Measurements from ENCODE around the gene C1GALT1.

DNA sequence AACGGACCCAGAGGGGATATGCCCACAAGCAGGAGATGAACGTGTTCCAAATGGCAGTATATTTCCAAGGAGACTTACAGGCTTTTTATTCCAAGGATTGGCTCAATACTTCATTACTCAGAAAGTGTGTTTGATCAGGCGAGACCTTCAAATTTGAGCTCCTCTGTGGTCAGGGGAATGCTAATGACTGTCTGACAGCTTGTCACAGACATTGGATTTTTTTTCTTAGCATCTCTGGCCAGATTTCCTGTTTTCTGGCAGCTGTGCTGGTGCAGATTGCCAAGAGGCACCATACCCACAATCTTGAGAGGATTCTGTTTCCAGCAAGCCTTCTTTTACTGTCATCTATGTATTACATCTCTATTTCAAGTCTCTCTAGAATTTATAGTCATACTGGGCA, 93.8 kb downstream of the C1GALT1 start:
- no peak for TF ChIP-seq EZH2 (IDR thresholded peaks at IDR 0.05; ENCODE audit: borderline replicate concordance, low read depth, low read length)
- TF ChIP-seq, protein P1, sequence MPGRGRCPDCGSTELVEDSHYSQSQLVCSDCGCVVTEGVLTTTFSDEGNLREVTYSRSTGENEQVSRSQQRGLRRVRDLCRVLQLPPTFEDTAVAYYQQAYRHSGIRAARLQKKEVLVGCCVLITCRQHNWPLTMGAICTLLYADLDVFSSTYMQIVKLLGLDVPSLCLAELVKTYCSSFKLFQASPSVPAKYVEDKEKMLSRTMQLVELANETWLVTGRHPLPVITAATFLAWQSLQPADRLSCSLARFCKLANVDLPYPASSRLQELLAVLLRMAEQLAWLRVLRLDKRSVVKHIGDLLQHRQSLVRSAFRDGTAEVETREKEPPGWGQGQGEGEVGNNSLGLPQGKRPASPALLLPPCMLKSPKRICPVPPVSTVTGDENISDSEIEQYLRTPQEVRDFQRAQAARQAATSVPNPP (IDR thresholded peaks at IDR 0.05; ENCODE audit: borderline replicate concordance, insufficient read depth, insufficient read length), result no peak
- TF ChIP-seq ZNF140 (CRISPR knock-in tag; IDR thresholded peaks at IDR 0.05), result no peak
- TF ChIP-seq UBTF (IDR thresholded peaks at IDR 0.05; ENCODE audit: borderline replicate concordance in 1 of 2, low read depth in 2 of 2, low read length in 2 of 2), result no peak
- no peak for TF ChIP-seq CCAR2 (IDR thresholded peaks at IDR 0.05; ENCODE audit: low read depth, low read length)

All from K562 (cell line).